HepG2 (cell line): ENCODE data around the gene DCAF8. TPM values are rescaled to one million over a fixed set of nuclear protein-coding genes. Genes with fewer than 3 reads are reported as not detected.

Experiments
- AGO2 ChIP-seq: fragments of 200-400 bp; formaldehyde crosslinking; optimal IDR thresholded peaks from 2 replicates; pipeline ENCODE3; 2017; ENCODE audit warnings: mild to moderate bottlenecking, low read depth, low read length, moderate library complexity
- BATF2 ChIP-seq: sonication (generic); formaldehyde crosslinking; IDR thresholded peaks from 2 replicates; pipeline ENCODE4 v1.8.0; 2022; ENCODE audit warnings: mild to moderate bottlenecking, missing genetic modification reagents, moderate library complexity
- BRD4 ChIP-seq: sonication (generic); formaldehyde crosslinking; IDR thresholded peaks from 2 replicates; pipeline ENCODE4 v1.4.0; 2020; ENCODE audit warnings: missing genetic modification reagents
- CAMTA2 ChIP-seq: sonication (generic); formaldehyde crosslinking; IDR thresholded peaks from 2 replicates; pipeline ENCODE4 v1.4.0; 2020; ENCODE audit warnings: mild to moderate bottlenecking, missing genetic modification reagents, borderline replicate concordance
- CREM ChIP-seq, 2 experiments: sonication (generic) in 1 of 2; formaldehyde crosslinking in 1 of 2; IDR thresholded peaks; 2 replicates each; pipeline versions ENCODE4 v1.4.0 to v1.6.1; 2016 to 2020; ENCODE audit warnings: antibody characterized with exemption in 1 of 2, mild to moderate bottlenecking in 1 of 2, missing genetic modification reagents in 1 of 2
- E2F1 ChIP-seq: sonication (generic); formaldehyde crosslinking; IDR thresholded peaks from 2 replicates; pipeline ENCODE4 v1.5.0; 2020; ENCODE audit warnings: missing genetic modification reagents
- FOXP1 ChIP-seq, 2 experiments: fragments of 450-650 bp in 1 of 2; IDR thresholded peaks; 2 replicates each; pipeline ENCODE4 v1.6.1; 2017 to 2018; ENCODE audit warnings: antibody characterized with exemption in 1 of 2
- HOMEZ ChIP-seq: IDR thresholded peaks from 2 replicates; pipeline ENCODE4 v1.6.1; 2016; ENCODE audit warnings: low read depth
- KAT7 ChIP-seq: IDR thresholded peaks from 2 replicates; pipeline ENCODE4 v1.6.1; 2018; ENCODE audit warnings: borderline replicate concordance, missing compliant biosample characterization
- KDM2A ChIP-seq: sonication (generic); formaldehyde crosslinking; IDR thresholded peaks from 2 replicates; pipeline ENCODE4 v1.4.0; 2020; ENCODE audit warnings: low read depth, missing genetic modification reagents, borderline replicate concordance
- KDM5B ChIP-seq: sonication (generic); formaldehyde crosslinking; IDR thresholded peaks from 2 replicates; pipeline ENCODE4 v1.4.0; 2020; ENCODE audit warnings: missing genetic modification reagents, mild to moderate bottlenecking, borderline replicate concordance
- MXD1 ChIP-seq: sonication (generic); formaldehyde crosslinking; IDR thresholded peaks from 2 replicates; pipeline ENCODE4 v1.4.0; 2020; ENCODE audit warnings: mild to moderate bottlenecking, missing genetic modification reagents
- NFYB ChIP-seq: sonication (generic); formaldehyde crosslinking; IDR thresholded peaks from 2 replicates; pipeline ENCODE4 v1.4.0; 2020; ENCODE audit warnings: missing genetic modification reagents
- NFYC ChIP-seq: IDR thresholded peaks from 2 replicates; pipeline ENCODE4 v1.6.1; 2016; ENCODE audit warnings: missing genetic modification reagents, missing compliant biosample characterization
- PATZ1 ChIP-seq: sonication (generic); formaldehyde crosslinking; IDR thresholded peaks from 2 replicates; pipeline ENCODE4 v1.4.0; 2020; ENCODE audit warnings: missing genetic modification reagents
- RORA ChIP-seq: sonication (generic); formaldehyde crosslinking; IDR thresholded peaks from 2 replicates; pipeline ENCODE4 v1.5.0; 2020; ENCODE audit warnings: mild to moderate bottlenecking, missing genetic modification reagents, moderate library complexity
- SAP130 ChIP-seq: IDR thresholded peaks from 2 replicates; pipeline ENCODE4 v1.6.1; 2016; ENCODE audit warnings: low read depth
- SIN3A ChIP-seq: IDR thresholded peaks from 2 replicates; pipeline ENCODE4 v1.6.1; 2011; ENCODE audit warnings: low read depth, mild to moderate bottlenecking, control low read depth, low read length, borderline replicate concordance
- SMAD3 ChIP-seq: sonication (generic); formaldehyde crosslinking; IDR thresholded peaks from 2 replicates; pipeline ENCODE4 v1.4.0; 2020; ENCODE audit warnings: missing genetic modification reagents
- SP2 ChIP-seq: sonication (generic); formaldehyde crosslinking; IDR thresholded peaks from 2 replicates; pipeline ENCODE4 v1.5.1; 2020; ENCODE audit warnings: mild to moderate bottlenecking, missing genetic modification reagents
- TGIF2 ChIP-seq: IDR thresholded peaks from 2 replicates; pipeline ENCODE4 v1.6.1; 2016; ENCODE audit warnings: control low read depth, missing compliant biosample characterization
- ZBTB7B ChIP-seq: sonication (generic); formaldehyde crosslinking; IDR thresholded peaks from 2 replicates; pipeline ENCODE4 v1.4.0; 2020; ENCODE audit warnings: missing genetic modification reagents
- ZMYM4 ChIP-seq: sonication (generic); formaldehyde crosslinking; IDR thresholded peaks from 2 replicates; pipeline ENCODE4 v1.8.1; 2023; ENCODE audit warnings: mild to moderate bottlenecking, missing genetic modification reagents
- ZNF335 ChIP-seq: sonication (generic); formaldehyde crosslinking; IDR thresholded peaks from 2 replicates; pipeline ENCODE4 v1.4.0; 2020; ENCODE audit warnings: missing genetic modification reagents
- ZNF652 ChIP-seq: IDR thresholded peaks from 2 replicates; pipeline ENCODE4 v1.6.1; 2016; ENCODE audit warnings: low read depth, borderline replicate concordance
- ZSCAN29 ChIP-seq: sonication (generic); formaldehyde crosslinking; conservative IDR thresholded peaks from 2 replicates; pipeline ENCODE4 v1.4.0; 2020; ENCODE audit warnings: mild to moderate bottlenecking, missing genetic modification reagents
- polyA plus RNA-seq, 8 experiments: library from polyadenylated mRNA; depleted of rRNA in 3 of 8; stranded (reverse) in 7 of 8; unstranded in 1 of 8; fragments of >200 nt; fragmentation: Illumina TruSeq in 4 of 8; extraction: Trizol in 4 of 8; gene quantifications; 2 replicates each; pipeline versions ENCODE4 v1.2.1 to v1.2.3, GENCODE V29; 2011 to 2016; ENCODE audit warnings: low read depth in 4 of 8, missing spikeins in 1 of 8, mixed read lengths in 1 of 8; ENCODE audit not compliant: insufficient read depth in 1 of 8
- total RNA-seq, 5 experiments: library from RNA; depleted of rRNA; stranded (reverse); fragments of >200 nt; fragmentation: Illumina TruSeq; extraction: Trizol; gene quantifications; 2 replicates each; pipeline ENCODE4 v1.2.3, GENCODE V29; 2016; ENCODE audit warnings: low read depth in 1 of 5

DCAF8 gene
- total and polyA plus RNA-seq, 2 of the 13 experiments (the other 11 are each of a cell fraction or from before 2014, with no cell fraction given) = 73.4 to 79.8 TPM

GRCh38 chr1:160284782-160285344, 22.5 kb upstream of the DCAF8 start, which contains the start of gene PEX19 (continued):
- TF ChIP-seq HOMEZ (CRISPR knock-in tag) = peak; percentile 53
- no peak for TF ChIP-seq KDM5B (CRISPR knock-in tag)
- TF ChIP-seq SP2 (CRISPR knock-in tag) = peak; percentile 87
- peak; percentile 71; the same call in 1 of the 2 replicates for TF ChIP-seq KAT7 (CRISPR knock-in tag)
- no peak for TF ChIP-seq BATF2 (CRISPR knock-in tag)
- 0 out of 2 replicates have a peak, but pooled peaks have one; percentile 34 for TF ChIP-seq ZBTB7B (CRISPR knock-in tag)
- peak; percentile 98 for TF ChIP-seq KDM2A (CRISPR knock-in tag)
- TF ChIP-seq ZMYM4 (CRISPR knock-in tag) = peak; percentile 88
- TF ChIP-seq AGO2 = no peak
- 0 out of 2 replicates have a peak, but pooled peaks have one; percentile 61 for TF ChIP-seq BRD4 (CRISPR knock-in tag)
- peak; percentile 91 for TF ChIP-seq NFYC
- TF ChIP-seq TGIF2 (CRISPR knock-in tag) = peak; percentile 66
- peak; percentile 53 for TF ChIP-seq CREM (IDR thresholded peaks at IDR 0.05)
- TF ChIP-seq CREM (CRISPR knock-in tag; IDR thresholded peaks at IDR 0.05) = no peak
- TF ChIP-seq ZNF335 (CRISPR knock-in tag) = no peak
- TF ChIP-seq PATZ1 = 0 out of 2 replicates have a peak, but pooled peaks have one; percentile 49
- TF ChIP-seq E2F1 (CRISPR knock-in tag) = no peak
- peak; percentile 86 for TF ChIP-seq NFYB (CRISPR knock-in tag)
- no peak for TF ChIP-seq CAMTA2 (CRISPR knock-in tag)
- TF ChIP-seq MXD1 (CRISPR knock-in tag) = peak; percentile 26; the same call in 1 of the 2 replicates
- peak; percentile 65; the same call in 1 of the 2 replicates for TF ChIP-seq SMAD3 (CRISPR knock-in tag)
- no peak for TF ChIP-seq FOXP1 (IDR thresholded peaks at IDR 0.05)
- no peak for TF ChIP-seq FOXP1 (CRISPR knock-in tag; IDR thresholded peaks at IDR 0.05)
- TF ChIP-seq SAP130 (CRISPR knock-in tag) = peak; percentile 98
- peak; percentile 95 for TF ChIP-seq SIN3A
- TF ChIP-seq RORA = no peak
- peak; percentile 77 for TF ChIP-seq ZNF652 (CRISPR knock-in tag)
- no peak for TF ChIP-seq ZSCAN29 (CRISPR knock-in tag)
